ENCODE measurements around the gene THSD1.

The THSD1 gene

GRCh38 chr13:52450012-52450792 is 44.2 kb upstream of the THSD1 start, which contains the start of gene VPS36 (continued):
- TF ChIP-seq ZNF433 (tag by site-specific recombination; IDR thresholded peaks at IDR 0.05; ENCODE audit: low read depth) (no peak), ZSCAN23 (tag by site-specific recombination; IDR thresholded peaks at IDR 0.05) (no peak), PRDM1 (tag by site-specific recombination; IDR thresholded peaks at IDR 0.05) (no peak), ZNF561 (tag by site-specific recombination; IDR thresholded peaks at IDR 0.05; ENCODE audit: borderline replicate concordance) (peak; percentile 76), KLF7 (tag by site-specific recombination; IDR thresholded peaks at IDR 0.05; ENCODE audit: borderline replicate concordance) (no peak), ZNF114 (tag by site-specific recombination; IDR thresholded peaks at IDR 0.05) (no peak), GLI2 (tag by site-specific recombination; IDR thresholded peaks at IDR 0.05; ENCODE audit: borderline replicate concordance, low read depth) (no peak), ZBTB7A (tag by site-specific recombination; IDR thresholded peaks at IDR 0.05; ENCODE audit: low read depth) (no peak), KLF1 (tag by site-specific recombination; IDR thresholded peaks at IDR 0.05) (no peak), MZF1 (tag by site-specific recombination; IDR thresholded peaks at IDR 0.05; ENCODE audit: borderline replicate concordance) (no peak), MEIS1 (CRISPR knock-in tag; IDR thresholded peaks at IDR 0.05; ENCODE audit: borderline replicate concordance) (no peak), ZSCAN30 (tag by site-specific recombination; IDR thresholded peaks at IDR 0.05) (peak; percentile 99), ZNF423 (tag by site-specific recombination; IDR thresholded peaks at IDR 0.05) (0 out of 2 replicates have a peak, but pooled peaks have one; percentile 54), MYNN (tag by site-specific recombination; IDR thresholded peaks at IDR 0.05; ENCODE audit: borderline replicate concordance) (no peak), IKZF3 (tag by site-specific recombination; IDR thresholded peaks at IDR 0.05) (peak; percentile 92), ZNF223 (tag by site-specific recombination; IDR thresholded peaks at IDR 0.05) (no peak), KLF9 (tag by site-specific recombination; IDR thresholded peaks at IDR 0.05; ENCODE audit: low read depth) (no peak), RBAK (tag by site-specific recombination; IDR thresholded peaks at IDR 0.05) (no peak), SALL2 (tag by site-specific recombination; IDR thresholded peaks at IDR 0.05; ENCODE audit: borderline replicate concordance) (no peak), ZNF24 (tag by site-specific recombination; IDR thresholded peaks at IDR 0.05) (no peak), ZNF214 (tag by site-specific recombination; IDR thresholded peaks at IDR 0.05; ENCODE audit: borderline replicate concordance) (no peak), ZNF830 (tag by site-specific recombination; IDR thresholded peaks at IDR 0.05; ENCODE audit: low read depth) (no peak), ZNF248 (tag by site-specific recombination; IDR thresholded peaks at IDR 0.05) (no peak), YY1 (tag by site-specific recombination; IDR thresholded peaks at IDR 0.05) (peak; percentile 88), ZNF610 (tag by site-specific recombination; IDR thresholded peaks at IDR 0.05; ENCODE audit: borderline replicate concordance) (0 out of 2 replicates have a peak, but pooled peaks have one; percentile 14), ZNF19 (tag by site-specific recombination; IDR thresholded peaks at IDR 0.05; ENCODE audit: low read depth) (no peak), ZNF626 (tag by site-specific recombination; IDR thresholded peaks at IDR 0.05) (no peak), ZNF155 (tag by site-specific recombination; IDR thresholded peaks at IDR 0.05) (no peak)
- TF ChIP-seq, protein P1, sequence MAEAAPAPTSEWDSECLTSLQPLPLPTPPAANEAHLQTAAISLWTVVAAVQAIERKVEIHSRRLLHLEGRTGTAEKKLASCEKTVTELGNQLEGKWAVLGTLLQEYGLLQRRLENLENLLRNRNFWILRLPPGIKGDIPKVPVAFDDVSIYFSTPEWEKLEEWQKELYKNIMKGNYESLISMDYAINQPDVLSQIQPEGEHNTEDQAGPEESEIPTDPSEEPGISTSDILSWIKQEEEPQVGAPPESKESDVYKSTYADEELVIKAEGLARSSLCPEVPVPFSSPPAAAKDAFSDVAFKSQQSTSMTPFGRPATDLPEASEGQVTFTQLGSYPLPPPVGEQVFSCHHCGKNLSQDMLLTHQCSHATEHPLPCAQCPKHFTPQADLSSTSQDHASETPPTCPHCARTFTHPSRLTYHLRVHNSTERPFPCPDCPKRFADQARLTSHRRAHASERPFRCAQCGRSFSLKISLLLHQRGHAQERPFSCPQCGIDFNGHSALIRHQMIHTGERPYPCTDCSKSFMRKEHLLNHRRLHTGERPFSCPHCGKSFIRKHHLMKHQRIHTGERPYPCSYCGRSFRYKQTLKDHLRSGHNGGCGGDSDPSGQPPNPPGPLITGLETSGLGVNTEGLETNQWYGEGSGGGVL (tag by site-specific recombination; IDR thresholded peaks at IDR 0.05): no peak
- TF ChIP-seq, protein P2, sequence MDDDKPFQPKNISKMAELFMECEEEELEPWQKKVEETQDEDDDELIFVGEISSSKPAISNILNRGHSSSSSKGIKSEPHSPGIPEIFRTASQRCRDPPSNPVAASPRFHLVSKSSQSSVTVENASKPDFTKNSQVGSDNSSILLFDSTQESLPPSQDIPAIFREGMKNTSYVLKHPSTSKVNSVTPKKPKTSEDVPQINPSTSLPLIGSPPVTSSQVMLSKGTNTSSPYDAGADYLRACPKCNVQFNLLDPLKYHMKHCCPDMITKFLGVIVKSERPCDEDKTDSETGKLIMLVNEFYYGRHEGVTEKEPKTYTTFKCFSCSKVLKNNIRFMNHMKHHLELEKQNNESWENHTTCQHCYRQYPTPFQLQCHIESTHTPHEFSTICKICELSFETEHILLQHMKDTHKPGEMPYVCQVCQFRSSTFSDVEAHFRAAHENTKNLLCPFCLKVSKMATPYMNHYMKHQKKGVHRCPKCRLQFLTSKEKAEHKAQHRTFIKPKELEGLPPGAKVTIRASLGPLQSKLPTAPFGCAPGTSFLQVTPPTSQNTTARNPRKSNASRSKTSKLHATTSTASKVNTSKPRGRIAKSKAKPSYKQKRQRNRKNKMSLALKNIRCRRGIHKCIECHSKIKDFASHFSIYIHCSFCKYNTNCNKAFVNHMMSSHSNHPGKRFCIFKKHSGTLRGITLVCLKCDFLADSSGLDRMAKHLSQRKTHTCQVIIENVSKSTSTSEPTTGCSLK (tag by site-specific recombination; IDR thresholded peaks at IDR 0.05): no peak
- TF ChIP-seq, protein P3, sequence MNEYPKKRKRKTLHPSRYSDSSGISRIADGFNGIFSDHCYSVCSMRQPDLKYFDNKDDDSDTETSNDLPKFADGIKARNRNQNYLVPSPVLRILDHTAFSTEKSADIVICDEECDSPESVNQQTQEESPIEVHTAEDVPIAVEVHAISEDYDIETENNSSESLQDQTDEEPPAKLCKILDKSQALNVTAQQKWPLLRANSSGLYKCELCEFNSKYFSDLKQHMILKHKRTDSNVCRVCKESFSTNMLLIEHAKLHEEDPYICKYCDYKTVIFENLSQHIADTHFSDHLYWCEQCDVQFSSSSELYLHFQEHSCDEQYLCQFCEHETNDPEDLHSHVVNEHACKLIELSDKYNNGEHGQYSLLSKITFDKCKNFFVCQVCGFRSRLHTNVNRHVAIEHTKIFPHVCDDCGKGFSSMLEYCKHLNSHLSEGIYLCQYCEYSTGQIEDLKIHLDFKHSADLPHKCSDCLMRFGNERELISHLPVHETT (tag by site-specific recombination; IDR thresholded peaks at IDR 0.05): 0 out of 2 replicates have a peak, but pooled peaks have one; percentile 28
- TF ChIP-seq, protein P4, sequence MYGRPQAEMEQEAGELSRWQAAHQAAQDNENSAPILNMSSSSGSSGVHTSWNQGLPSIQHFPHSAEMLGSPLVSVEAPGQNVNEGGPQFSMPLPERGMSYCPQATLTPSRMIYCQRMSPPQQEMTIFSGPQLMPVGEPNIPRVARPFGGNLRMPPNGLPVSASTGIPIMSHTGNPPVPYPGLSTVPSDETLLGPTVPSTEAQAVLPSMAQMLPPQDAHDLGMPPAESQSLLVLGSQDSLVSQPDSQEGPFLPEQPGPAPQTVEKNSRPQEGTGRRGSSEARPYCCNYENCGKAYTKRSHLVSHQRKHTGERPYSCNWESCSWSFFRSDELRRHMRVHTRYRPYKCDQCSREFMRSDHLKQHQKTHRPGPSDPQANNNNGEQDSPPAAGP (tag by site-specific recombination; IDR thresholded peaks at IDR 0.05): 0 out of 2 replicates have a peak, but pooled peaks have one; percentile 42
- TF ChIP-seq, protein P5, sequence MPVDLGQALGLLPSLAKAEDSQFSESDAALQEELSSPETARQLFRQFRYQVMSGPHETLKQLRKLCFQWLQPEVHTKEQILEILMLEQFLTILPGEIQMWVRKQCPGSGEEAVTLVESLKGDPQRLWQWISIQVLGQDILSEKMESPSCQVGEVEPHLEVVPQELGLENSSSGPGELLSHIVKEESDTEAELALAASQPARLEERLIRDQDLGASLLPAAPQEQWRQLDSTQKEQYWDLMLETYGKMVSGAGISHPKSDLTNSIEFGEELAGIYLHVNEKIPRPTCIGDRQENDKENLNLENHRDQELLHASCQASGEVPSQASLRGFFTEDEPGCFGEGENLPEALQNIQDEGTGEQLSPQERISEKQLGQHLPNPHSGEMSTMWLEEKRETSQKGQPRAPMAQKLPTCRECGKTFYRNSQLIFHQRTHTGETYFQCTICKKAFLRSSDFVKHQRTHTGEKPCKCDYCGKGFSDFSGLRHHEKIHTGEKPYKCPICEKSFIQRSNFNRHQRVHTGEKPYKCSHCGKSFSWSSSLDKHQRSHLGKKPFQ (tag by site-specific recombination; IDR thresholded peaks at IDR 0.05): no peak; the same call in 1 of the 2 replicates

All from HEK293 (cell line).